HEK293 (cell line): ENCODE measurements around the gene FRAS1.

Experiments used
- CTCF ChIA-PET: fragments of 350-600 bp; formaldehyde crosslinking; extraction: SDS; loops from one replicate; lab custom pipeline; 2021; ENCODE audit warnings: antibody characterized with exemption; lab: Yijun Ruan, JAX
- POLR2A ChIA-PET: fragments of 300-600 bp; formaldehyde crosslinking; extraction: SDS; loops from one replicate; lab custom pipeline; 2020; ENCODE audit warnings: antibody characterized with exemption, inconsistent platforms; lab: Yijun Ruan, JAX
- H3K27ac ChIP-seq: fragments of 200-500 bp; sonication (Bioruptor generic); 2 replicates; pipeline ENCODE4 v1.5.1; 2014; ENCODE audit warnings: low read depth, low read length, control low read depth, inconsistent platforms; ENCODE audit errors: extremely low read depth
- H3K36me3 ChIP-seq, 2 experiments: fragments of 200-500 bp in 1 of 2; sonication (Bioruptor generic) in 1 of 2; 1 replicate in 1 of 2; 2 replicates in 1 of 2; pipeline ENCODE4 v1.5.1; 2014 to 2017; ENCODE audit warnings: inconsistent platforms in 2 of 2, low read length in 2 of 2; ENCODE audit not compliant: control insufficient read depth in 2 of 2, insufficient read depth in 1 of 2
- H3K4me1 ChIP-seq: fragments of 200-500 bp; sonication (Bioruptor generic); 2 replicates; pipeline ENCODE4 v1.5.1; 2014; ENCODE audit warnings: mild to moderate bottlenecking, low read length, inconsistent platforms; ENCODE audit not compliant: control insufficient read depth, insufficient read depth
- H3K4me3 ChIP-seq: 2 replicates; pipeline ENCODE4 v1.5.1; 2011; ENCODE audit warnings: low read depth, mild to moderate bottlenecking, control low read depth, low read length, moderate library complexity
- H3K9me3 ChIP-seq: fragments of 200-500 bp; sonication (Bioruptor generic); 2 replicates; pipeline ENCODE4 v1.5.1; 2014; ENCODE audit warnings: low read depth, low read length, inconsistent platforms; ENCODE audit not compliant: control insufficient read depth, insufficient read depth
- ELK4 ChIP-seq: IDR thresholded peaks from 2 replicates; pipeline ENCODE4 v1.6.1; 2011; ENCODE audit warnings: mild to moderate bottlenecking, low read depth, low read length, borderline replicate concordance
- GFI1B ChIP-seq: fragments of 450-650 bp; formaldehyde crosslinking; IDR thresholded peaks from 2 replicates; pipeline ENCODE4 v1.5.1; 2016; ENCODE audit warnings: missing biosample characterization, missing genetic modification characterization
- GLIS1 ChIP-seq: fragments of 450-650 bp; formaldehyde crosslinking; IDR thresholded peaks from 2 replicates; pipeline ENCODE4 v1.5.1; 2016; ENCODE audit warnings: missing biosample characterization, missing genetic modification characterization
- HOXA7 ChIP-seq: sonication (generic); formaldehyde crosslinking; IDR thresholded peaks from 2 replicates; pipeline ENCODE4 v1.8.1; 2022; ENCODE audit warnings: missing genetic modification reagents, borderline replicate concordance
- OVOL3 ChIP-seq: fragments of 450-650 bp; formaldehyde crosslinking; IDR thresholded peaks from 2 replicates; pipeline ENCODE4 v1.5.1; 2016; ENCODE audit warnings: missing biosample characterization, missing genetic modification characterization
- RBAK ChIP-seq: fragments of 450-650 bp; formaldehyde crosslinking; IDR thresholded peaks from 2 replicates; pipeline ENCODE4 v1.5.1; 2016; ENCODE audit warnings: missing biosample characterization, missing genetic modification characterization
- ZBTB17 ChIP-seq: fragments of 450-650 bp; formaldehyde crosslinking; IDR thresholded peaks from 2 replicates; pipeline ENCODE4 v1.5.1; 2016; ENCODE audit warnings: missing biosample characterization, missing genetic modification characterization
- ZBTB21 ChIP-seq: fragments of 450-650 bp; formaldehyde crosslinking; IDR thresholded peaks from 2 replicates; pipeline ENCODE4 v1.5.1; 2017; ENCODE audit warnings: missing biosample characterization, missing genetic modification characterization
- ZBTB7A ChIP-seq: fragments of 450-650 bp; formaldehyde crosslinking; IDR thresholded peaks from 2 replicates; pipeline ENCODE4 v1.5.1; 2016; ENCODE audit warnings: low read depth, missing biosample characterization, missing genetic modification characterization
- ZFHX2 ChIP-seq: fragments of 450-650 bp; formaldehyde crosslinking; conservative IDR thresholded peaks from 2 replicates; pipeline ENCODE4 v1.5.1; 2016; ENCODE audit warnings: missing biosample characterization, missing genetic modification characterization
- ZNF155 ChIP-seq: fragments of 450-650 bp; formaldehyde crosslinking; IDR thresholded peaks from 2 replicates; pipeline ENCODE4 v1.5.1; 2016; ENCODE audit warnings: missing biosample characterization, missing genetic modification characterization
- ZNF292 ChIP-seq: fragments of 450-650 bp; formaldehyde crosslinking; IDR thresholded peaks from 2 replicates; pipeline ENCODE4 v1.5.1; 2016; ENCODE audit warnings: low read depth, missing biosample characterization, missing genetic modification characterization, borderline replicate concordance
- ZNF350 ChIP-seq: fragments of 450-650 bp; formaldehyde crosslinking; IDR thresholded peaks from 2 replicates; pipeline ENCODE4 v1.5.0; 2017; ENCODE audit warnings: missing biosample characterization, mild to moderate bottlenecking, missing genetic modification characterization
- ZNF513 ChIP-seq: fragments of 450-650 bp; IDR thresholded peaks from 2 replicates; pipeline ENCODE4 v1.5.1; 2018; ENCODE audit warnings: missing biosample characterization, missing genetic modification characterization
- ZNF548 ChIP-seq: fragments of 450-650 bp; formaldehyde crosslinking; IDR thresholded peaks from 2 replicates; pipeline ENCODE4 v1.5.1; 2016; ENCODE audit warnings: missing biosample characterization, missing genetic modification characterization
- ZNF621 ChIP-seq: fragments of 450-650 bp; formaldehyde crosslinking; IDR thresholded peaks from 2 replicates; pipeline ENCODE4 v1.5.1; 2017; ENCODE audit warnings: missing biosample characterization, missing genetic modification characterization
- ZNF629 ChIP-seq: fragments of 450-650 bp; formaldehyde crosslinking; IDR thresholded peaks from 2 replicates; pipeline ENCODE4 v1.5.1; 2017; ENCODE audit warnings: missing biosample characterization, missing genetic modification characterization
- ZNF670 ChIP-seq: fragments of 450-650 bp; formaldehyde crosslinking; IDR thresholded peaks from 2 replicates; pipeline ENCODE4 v1.5.1; 2016; ENCODE audit warnings: missing biosample characterization, missing genetic modification characterization, low read depth
- ZNF776 ChIP-seq: fragments of 450-650 bp; formaldehyde crosslinking; IDR thresholded peaks from 2 replicates; pipeline ENCODE4 v1.5.0; 2017; ENCODE audit warnings: missing biosample characterization, missing genetic modification characterization, borderline replicate concordance
- ZNF830 ChIP-seq: fragments of 450-650 bp; IDR thresholded peaks from 2 replicates; pipeline ENCODE4 v1.5.0; 2018; ENCODE audit warnings: missing biosample characterization, missing genetic modification characterization, low read depth, mild to moderate bottlenecking, moderate library complexity
- TF ChIP-seq, protein P1 (sequence below): fragments of 450-650 bp; formaldehyde crosslinking; IDR thresholded peaks from 2 replicates; pipeline ENCODE4 v1.5.1; 2016; ENCODE audit warnings: missing biosample characterization, missing genetic modification characterization, low read depth
- TF ChIP-seq, protein P2 (sequence below): fragments of 450-650 bp; formaldehyde crosslinking; IDR thresholded peaks from 2 replicates; pipeline ENCODE4 v1.5.1; 2016; ENCODE audit warnings: missing biosample characterization, missing genetic modification characterization

FRAS1 gene

DNA sequence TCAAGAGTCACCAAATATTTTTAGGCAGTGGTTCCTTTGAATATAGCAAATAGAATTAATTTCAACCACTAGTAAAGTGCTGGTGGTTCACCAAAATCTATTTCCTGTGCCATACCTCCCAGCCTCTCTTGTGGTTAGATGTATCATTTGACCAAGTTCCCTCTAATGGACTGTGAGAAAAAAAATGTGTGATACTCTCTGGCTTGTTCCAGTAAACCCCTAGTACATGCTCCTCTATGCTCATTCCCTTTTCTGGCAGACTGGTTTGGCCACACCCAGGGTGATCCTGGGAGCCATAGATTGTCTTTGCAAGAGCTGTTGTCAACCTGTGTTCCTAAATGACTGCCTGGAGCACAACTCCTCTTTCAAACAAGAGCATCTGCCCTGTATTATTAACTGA is 109.5 kb downstream of the FRAS1 start:
- H3K9me3 ChIP-seq: no peaks in the 10 kb centered on the region
- H3K27ac ChIP-seq: no peak overlapping the region
- ChIA-PET POLR2A (no interaction called here), CTCF (interaction anchor here (0.7 kb wide), 1 partner anchor 107 kb away, joined by 4 read pairs; no protein-coding TSS in a partner anchor)
- no peaks in the 10 kb centered on the region for H3K36me3 ChIP-seq
- TF ChIP-seq ZNF670 (tag by site-specific recombination) (no peak), ELK4 (no peak), ZBTB21 (tag by site-specific recombination) (no peak), ZNF350 (tag by site-specific recombination) (no peak), OVOL3 (no peak), ZFHX2 (tag by site-specific recombination) (no peak)
- H3K4me1 ChIP-seq: no peaks in the 10 kb centered on the region
- no peak overlapping the region for H3K4me3 ChIP-seq

GRCh38 chr4:78167510-78167909 is 110.4 kb downstream of the FRAS1 start:
- Histone ChIP-seq H3K36me3 (no peaks in the 10 kb centered on the region), H3K9me3 (no peaks in the 10 kb centered on the region), H3K4me3 (no peak overlapping the region), H3K4me1 (no peaks in the 10 kb centered on the region), H3K27ac (no peak overlapping the region)
- TF ChIP-seq ZNF292 (tag by site-specific recombination) (no peak), GFI1B (tag by site-specific recombination) (no peak), RBAK (tag by site-specific recombination) (no peak), ZBTB17 (no peak), ZNF776 (tag by site-specific recombination) (no peak), ZNF621 (tag by site-specific recombination) (no peak), HOXA7 (CRISPR knock-in tag) (no peak), ELK4 (no peak), ZNF629 (tag by site-specific recombination) (no peak), ZNF548 (tag by site-specific recombination) (no peak), ZNF830 (tag by site-specific recombination) (no peak), GLIS1 (tag by site-specific recombination) (no peak), ZNF155 (tag by site-specific recombination) (no peak), ZBTB7A (tag by site-specific recombination) (no peak), ZNF513 (tag by site-specific recombination) (no peak)
- TF ChIP-seq, protein P1, sequence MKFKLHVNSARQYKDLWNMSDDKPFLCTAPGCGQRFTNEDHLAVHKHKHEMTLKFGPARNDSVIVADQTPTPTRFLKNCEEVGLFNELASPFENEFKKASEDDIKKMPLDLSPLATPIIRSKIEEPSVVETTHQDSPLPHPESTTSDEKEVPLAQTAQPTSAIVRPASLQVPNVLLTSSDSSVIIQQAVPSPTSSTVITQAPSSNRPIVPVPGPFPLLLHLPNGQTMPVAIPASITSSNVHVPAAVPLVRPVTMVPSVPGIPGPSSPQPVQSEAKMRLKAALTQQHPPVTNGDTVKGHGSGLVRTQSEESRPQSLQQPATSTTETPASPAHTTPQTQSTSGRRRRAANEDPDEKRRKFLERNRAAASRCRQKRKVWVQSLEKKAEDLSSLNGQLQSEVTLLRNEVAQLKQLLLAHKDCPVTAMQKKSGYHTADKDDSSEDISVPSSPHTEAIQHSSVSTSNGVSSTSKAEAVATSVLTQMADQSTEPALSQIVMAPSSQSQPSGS: no peak
- TF ChIP-seq, protein P2, sequence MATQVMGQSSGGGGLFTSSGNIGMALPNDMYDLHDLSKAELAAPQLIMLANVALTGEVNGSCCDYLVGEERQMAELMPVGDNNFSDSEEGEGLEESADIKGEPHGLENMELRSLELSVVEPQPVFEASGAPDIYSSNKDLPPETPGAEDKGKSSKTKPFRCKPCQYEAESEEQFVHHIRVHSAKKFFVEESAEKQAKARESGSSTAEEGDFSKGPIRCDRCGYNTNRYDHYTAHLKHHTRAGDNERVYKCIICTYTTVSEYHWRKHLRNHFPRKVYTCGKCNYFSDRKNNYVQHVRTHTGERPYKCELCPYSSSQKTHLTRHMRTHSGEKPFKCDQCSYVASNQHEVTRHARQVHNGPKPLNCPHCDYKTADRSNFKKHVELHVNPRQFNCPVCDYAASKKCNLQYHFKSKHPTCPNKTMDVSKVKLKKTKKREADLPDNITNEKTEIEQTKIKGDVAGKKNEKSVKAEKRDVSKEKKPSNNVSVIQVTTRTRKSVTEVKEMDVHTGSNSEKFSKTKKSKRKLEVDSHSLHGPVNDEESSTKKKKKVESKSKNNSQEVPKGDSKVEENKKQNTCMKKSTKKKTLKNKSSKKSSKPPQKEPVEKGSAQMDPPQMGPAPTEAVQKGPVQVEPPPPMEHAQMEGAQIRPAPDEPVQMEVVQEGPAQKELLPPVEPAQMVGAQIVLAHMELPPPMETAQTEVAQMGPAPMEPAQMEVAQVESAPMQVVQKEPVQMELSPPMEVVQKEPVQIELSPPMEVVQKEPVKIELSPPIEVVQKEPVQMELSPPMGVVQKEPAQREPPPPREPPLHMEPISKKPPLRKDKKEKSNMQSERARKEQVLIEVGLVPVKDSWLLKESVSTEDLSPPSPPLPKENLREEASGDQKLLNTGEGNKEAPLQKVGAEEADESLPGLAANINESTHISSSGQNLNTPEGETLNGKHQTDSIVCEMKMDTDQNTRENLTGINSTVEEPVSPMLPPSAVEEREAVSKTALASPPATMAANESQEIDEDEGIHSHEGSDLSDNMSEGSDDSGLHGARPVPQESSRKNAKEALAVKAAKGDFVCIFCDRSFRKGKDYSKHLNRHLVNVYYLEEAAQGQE (tag by site-specific recombination): no peak
- ChIA-PET POLR2A (no interaction called here), CTCF (interaction anchor here (0.6 kb wide), 1 partner anchor 234 kb away, joined by 11 read pairs; no protein-coding TSS in a partner anchor)
